HG03095 (cell line): Measurements from ENCODE around the gene NSUN5.
"Not testable (repeated sequence)": the region's sequence is repeated elsewhere in the genome, so short reads cannot be mapped to it uniquely, and the experiment has no call there.

Source experiments
- ATAC-seq: cut with Tn5 transposase; IDR thresholded peaks from one replicate; pipeline ENCODE4 v1.9.1; 2021; ENCODE audit warnings: moderate library complexity; ENCODE audit not compliant: unreplicated experiment

NSUN5 gene

GRCh38 chr7:73297706-73298105, 10.9 kb downstream of the NSUN5 start:
- not testable (repeated sequence) for ATAC-seq

- ATAC-seq, result not testable (repeated sequence)
These were observed 11.4 kb downstream of the NSUN5 start for GRCh38 chr7:73297235-73297634.

DNA sequence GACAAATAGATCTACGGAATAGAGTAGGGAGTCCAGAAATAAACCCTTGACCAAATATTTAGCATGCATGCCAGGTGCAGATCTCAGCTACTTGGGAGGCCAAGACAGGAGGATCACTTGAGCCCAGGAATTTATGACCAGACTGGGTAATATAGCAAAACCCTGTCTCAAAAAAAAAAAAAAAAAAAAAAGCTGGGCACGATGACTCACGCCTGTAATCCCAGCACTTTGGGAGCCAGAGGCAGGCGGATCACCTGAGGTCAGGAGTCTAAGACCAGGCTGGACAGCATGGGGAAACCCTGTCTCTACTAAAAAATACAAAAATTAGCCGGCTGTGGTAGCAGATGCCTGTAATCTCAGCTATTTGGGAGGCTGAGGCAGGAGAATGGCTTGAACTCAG, 31.4 kb downstream of the NSUN5 start:
- not testable (repeated sequence) for ATAC-seq

GRCh38 chr7:73267813-73268212, 40.8 kb downstream of the NSUN5 start:
- ATAC-seq, result not testable (repeated sequence)

DNA sequence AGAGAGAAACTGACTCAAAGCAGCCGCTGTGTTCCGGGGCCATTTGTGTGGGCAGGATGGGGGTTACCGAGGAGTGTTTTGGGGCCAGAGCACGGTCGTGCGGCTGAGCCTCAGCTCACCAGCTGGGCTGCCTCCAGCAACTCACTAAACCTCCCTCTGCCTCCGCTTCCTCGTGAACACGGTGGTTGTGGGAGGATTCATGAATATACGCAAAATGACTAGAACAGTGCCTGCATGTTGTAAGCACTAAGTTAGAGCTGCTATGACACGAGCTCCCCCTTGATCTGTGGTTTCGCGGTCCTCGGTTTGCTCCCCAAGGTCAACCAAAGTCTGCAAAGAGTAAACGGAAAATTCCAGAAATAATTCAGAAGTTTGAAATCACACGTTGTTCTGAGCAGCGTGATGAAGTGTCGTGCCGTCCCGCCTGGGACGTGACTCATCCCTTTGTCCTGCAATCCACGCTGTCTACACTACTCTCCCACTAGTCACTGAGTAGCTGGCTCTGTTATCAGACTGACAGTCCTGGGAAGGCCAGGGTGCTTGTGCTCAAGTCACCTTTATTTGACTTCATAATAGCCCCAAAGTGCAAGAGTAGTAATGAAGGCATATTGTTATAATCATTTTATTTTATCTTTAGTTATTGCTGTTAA, 41.8 kb downstream of the NSUN5 start:
- peak; percentile 78 for ATAC-seq

DNA sequence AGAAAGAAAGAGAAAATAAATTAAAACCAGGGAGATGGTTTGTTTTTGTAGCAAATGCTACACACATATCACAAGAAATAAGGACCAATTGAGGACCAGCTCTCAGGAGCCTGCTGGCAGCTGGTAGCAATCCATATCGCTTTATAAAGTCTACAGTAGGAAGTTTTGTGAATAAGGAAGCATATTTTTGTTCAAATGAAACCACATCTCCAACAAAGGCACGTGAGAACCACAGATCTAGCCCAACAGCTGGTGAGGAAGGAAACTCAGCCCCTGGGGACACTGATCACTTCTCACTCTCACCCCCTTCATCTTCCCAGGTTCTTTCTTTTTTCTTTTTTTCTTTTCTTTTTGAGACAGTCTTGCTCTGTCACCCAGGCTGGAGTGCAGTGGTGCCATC, 46.2 kb downstream of the NSUN5 start:
- ATAC-seq, result peak; percentile 42
